Measurements from ENCODE around the gene ATG9A.

- TF ChIP-seq MYC (IDR thresholded peaks at IDR 0.05; ENCODE audit: low read depth, low read length): no peak
- no peak for TF ChIP-seq MYC (CRISPR knock-in tag; IDR thresholded peaks at IDR 0.05; ENCODE audit: borderline replicate concordance, low read depth)
- TF ChIP-seq SRF (CRISPR knock-in tag; IDR thresholded peaks at IDR 0.05): no peak
- TF ChIP-seq FOXK1 (CRISPR knock-in tag; IDR thresholded peaks at IDR 0.05; ENCODE audit: borderline replicate concordance): no peak
- no peak for TF ChIP-seq RNF219 (CRISPR knock-in tag; IDR thresholded peaks at IDR 0.05)
- TF ChIP-seq ZBTB40 (IDR thresholded peaks at IDR 0.05): no peak
- no peak for TF ChIP-seq ZBTB40 (CRISPR knock-in tag; IDR thresholded peaks at IDR 0.05)
- no peak for TF ChIP-seq ZNF57 (CRISPR knock-in tag; IDR thresholded peaks at IDR 0.05)
- no peak for TF ChIP-seq MXI1 (IDR thresholded peaks at IDR 0.05; ENCODE audit: low read depth, low read length)
- TF ChIP-seq, protein P1, sequence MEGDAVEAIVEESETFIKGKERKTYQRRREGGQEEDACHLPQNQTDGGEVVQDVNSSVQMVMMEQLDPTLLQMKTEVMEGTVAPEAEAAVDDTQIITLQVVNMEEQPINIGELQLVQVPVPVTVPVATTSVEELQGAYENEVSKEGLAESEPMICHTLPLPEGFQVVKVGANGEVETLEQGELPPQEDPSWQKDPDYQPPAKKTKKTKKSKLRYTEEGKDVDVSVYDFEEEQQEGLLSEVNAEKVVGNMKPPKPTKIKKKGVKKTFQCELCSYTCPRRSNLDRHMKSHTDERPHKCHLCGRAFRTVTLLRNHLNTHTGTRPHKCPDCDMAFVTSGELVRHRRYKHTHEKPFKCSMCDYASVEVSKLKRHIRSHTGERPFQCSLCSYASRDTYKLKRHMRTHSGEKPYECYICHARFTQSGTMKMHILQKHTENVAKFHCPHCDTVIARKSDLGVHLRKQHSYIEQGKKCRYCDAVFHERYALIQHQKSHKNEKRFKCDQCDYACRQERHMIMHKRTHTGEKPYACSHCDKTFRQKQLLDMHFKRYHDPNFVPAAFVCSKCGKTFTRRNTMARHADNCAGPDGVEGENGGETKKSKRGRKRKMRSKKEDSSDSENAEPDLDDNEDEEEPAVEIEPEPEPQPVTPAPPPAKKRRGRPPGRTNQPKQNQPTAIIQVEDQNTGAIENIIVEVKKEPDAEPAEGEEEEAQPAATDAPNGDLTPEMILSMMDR (IDR thresholded peaks at IDR 0.05 in 2 of 3, conservative IDR thresholded peaks at IDR 0.05 in 1 of 3; ENCODE audit: insufficient read depth in 2 of 3, low read depth in 1 of 3, low read length in 3 of 3): no peak
Measured at GRCh38 chr2:219207884-219208740, 21.3 kb downstream of the ATG9A start.
